HL-60 (cell line): ENCODE results near the gene RNF5.

Source experiments
- POLR2AphosphoS5 ChIP-seq: IDR thresholded peaks from 2 replicates; pipeline ENCODE4 v1.6.1; 2012; ENCODE audit warnings: low read depth
- SPI1 ChIP-seq: IDR thresholded peaks from 2 replicates; pipeline ENCODE4 v1.6.1; 2012; ENCODE audit warnings: low read depth, mild to moderate bottlenecking, borderline replicate concordance
- TF ChIP-seq, protein P1 (sequence below): IDR thresholded peaks from one replicate; pipeline ENCODE4 v1.5.1; 2011; ENCODE audit warnings: low read length, control low read depth, inconsistent platforms; ENCODE audit not compliant: insufficient read depth
- TF ChIP-seq, protein P2 (sequence below): IDR thresholded peaks from 2 replicates; pipeline ENCODE4 v1.6.1; 2012; ENCODE audit warnings: low read depth; ENCODE audit not compliant: insufficient replicate concordance

DNA sequence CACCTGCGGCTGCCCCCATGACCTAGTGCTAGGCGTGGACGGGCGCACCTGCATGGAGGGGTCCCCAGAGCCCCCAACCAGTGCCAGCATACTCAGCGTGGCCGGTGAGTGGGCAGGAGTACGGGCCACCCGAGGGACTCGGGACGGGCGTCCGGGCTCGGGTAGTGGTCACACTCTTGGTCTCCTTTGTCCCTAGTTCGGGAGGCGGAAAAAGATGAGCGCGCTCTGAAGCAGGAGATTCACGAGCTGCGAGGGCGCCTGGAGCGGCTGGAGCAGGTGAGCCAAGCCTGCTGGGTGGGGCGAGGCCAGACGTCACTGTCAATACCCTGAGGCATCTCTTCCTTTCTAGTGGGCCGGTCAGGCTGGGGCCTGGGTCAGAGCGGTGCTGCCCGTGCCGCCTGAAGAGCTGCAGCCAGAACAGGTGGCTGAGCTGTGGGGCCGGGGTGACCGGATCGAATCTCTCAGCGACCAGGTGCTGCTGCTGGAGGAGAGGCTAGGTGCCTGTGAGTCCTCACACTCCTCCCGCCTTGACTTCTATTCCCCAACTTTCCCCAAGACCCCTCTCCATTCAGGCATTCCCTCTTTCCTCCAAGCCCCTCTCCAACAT is 10.9 kb upstream of the RNF5 start:
- TF ChIP-seq, protein P1, sequence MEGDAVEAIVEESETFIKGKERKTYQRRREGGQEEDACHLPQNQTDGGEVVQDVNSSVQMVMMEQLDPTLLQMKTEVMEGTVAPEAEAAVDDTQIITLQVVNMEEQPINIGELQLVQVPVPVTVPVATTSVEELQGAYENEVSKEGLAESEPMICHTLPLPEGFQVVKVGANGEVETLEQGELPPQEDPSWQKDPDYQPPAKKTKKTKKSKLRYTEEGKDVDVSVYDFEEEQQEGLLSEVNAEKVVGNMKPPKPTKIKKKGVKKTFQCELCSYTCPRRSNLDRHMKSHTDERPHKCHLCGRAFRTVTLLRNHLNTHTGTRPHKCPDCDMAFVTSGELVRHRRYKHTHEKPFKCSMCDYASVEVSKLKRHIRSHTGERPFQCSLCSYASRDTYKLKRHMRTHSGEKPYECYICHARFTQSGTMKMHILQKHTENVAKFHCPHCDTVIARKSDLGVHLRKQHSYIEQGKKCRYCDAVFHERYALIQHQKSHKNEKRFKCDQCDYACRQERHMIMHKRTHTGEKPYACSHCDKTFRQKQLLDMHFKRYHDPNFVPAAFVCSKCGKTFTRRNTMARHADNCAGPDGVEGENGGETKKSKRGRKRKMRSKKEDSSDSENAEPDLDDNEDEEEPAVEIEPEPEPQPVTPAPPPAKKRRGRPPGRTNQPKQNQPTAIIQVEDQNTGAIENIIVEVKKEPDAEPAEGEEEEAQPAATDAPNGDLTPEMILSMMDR = no peak
- TF ChIP-seq POLR2AphosphoS5 = no peak
- TF ChIP-seq, protein P2, sequence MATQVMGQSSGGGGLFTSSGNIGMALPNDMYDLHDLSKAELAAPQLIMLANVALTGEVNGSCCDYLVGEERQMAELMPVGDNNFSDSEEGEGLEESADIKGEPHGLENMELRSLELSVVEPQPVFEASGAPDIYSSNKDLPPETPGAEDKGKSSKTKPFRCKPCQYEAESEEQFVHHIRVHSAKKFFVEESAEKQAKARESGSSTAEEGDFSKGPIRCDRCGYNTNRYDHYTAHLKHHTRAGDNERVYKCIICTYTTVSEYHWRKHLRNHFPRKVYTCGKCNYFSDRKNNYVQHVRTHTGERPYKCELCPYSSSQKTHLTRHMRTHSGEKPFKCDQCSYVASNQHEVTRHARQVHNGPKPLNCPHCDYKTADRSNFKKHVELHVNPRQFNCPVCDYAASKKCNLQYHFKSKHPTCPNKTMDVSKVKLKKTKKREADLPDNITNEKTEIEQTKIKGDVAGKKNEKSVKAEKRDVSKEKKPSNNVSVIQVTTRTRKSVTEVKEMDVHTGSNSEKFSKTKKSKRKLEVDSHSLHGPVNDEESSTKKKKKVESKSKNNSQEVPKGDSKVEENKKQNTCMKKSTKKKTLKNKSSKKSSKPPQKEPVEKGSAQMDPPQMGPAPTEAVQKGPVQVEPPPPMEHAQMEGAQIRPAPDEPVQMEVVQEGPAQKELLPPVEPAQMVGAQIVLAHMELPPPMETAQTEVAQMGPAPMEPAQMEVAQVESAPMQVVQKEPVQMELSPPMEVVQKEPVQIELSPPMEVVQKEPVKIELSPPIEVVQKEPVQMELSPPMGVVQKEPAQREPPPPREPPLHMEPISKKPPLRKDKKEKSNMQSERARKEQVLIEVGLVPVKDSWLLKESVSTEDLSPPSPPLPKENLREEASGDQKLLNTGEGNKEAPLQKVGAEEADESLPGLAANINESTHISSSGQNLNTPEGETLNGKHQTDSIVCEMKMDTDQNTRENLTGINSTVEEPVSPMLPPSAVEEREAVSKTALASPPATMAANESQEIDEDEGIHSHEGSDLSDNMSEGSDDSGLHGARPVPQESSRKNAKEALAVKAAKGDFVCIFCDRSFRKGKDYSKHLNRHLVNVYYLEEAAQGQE = no peak
- no peak for TF ChIP-seq SPI1
